Epithelial cell of prostate (primary cell): ENCODE measurements around the gene AAMP.
A peak's percentile ranks its signal among the peaks of the same experiment; 100 is the strongest.
"Not testable (repeated sequence)": the region's sequence is repeated elsewhere in the genome, so short reads cannot be mapped to it uniquely, and the experiment has no call there.

Source experiments
- DNase-seq: peaks from one replicate; pipeline ENCODE4 v3.0.0-alpha.2; 2011; ENCODE audit warnings: low read depth, low spot score
- H3K27ac ChIP-seq: fragments of 450-650 bp; 2 replicates; pipeline ENCODE4 v1.5.1; 2017; ENCODE audit warnings: mild to moderate bottlenecking

The AAMP gene, protein sequence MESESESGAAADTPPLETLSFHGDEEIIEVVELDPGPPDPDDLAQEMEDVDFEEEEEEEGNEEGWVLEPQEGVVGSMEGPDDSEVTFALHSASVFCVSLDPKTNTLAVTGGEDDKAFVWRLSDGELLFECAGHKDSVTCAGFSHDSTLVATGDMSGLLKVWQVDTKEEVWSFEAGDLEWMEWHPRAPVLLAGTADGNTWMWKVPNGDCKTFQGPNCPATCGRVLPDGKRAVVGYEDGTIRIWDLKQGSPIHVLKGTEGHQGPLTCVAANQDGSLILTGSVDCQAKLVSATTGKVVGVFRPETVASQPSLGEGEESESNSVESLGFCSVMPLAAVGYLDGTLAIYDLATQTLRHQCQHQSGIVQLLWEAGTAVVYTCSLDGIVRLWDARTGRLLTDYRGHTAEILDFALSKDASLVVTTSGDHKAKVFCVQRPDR

DNA sequence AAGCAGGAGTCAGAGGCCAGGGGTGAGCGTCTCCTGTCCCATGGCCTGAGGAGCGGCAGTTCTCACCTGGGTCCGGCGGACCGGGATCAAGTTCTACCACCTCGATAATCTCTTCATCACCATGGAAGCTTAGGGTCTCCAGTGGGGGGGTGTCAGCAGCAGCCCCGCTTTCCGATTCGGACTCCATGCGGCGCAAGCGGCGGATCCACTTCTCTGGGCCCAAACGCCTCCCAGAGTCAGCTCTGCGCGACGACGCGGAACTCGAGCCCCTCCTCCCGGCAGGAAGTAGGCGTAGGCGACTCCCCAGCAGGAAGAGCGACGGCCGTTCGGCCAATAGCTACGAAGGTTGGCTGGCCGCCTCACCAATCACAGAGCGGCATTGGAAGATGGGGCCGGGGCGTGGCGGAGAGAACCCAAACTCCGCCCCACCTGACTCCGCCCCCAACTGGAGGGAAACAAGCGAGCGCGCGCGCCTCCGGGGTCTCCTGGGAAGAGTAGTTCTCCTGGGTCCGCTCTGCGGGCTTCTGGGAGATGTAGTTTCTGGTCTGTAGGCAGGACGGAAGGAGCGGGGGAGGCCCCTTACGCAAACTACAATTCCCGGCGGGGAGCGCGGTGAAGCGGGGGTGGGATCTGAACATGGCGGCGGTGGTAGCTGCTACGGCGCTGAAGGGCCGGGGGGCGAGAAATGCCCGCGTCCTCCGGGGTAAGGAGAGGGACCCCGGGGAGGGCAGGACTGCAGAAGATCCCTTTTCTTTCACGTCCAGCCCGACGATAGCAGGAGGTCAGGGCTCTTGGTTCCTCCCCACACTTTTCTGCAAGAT is at the start of gene AAMP, which contains the start of gene PNKD:
AAMP (minus strand) TSS at position 238 of the 821 bp plus-strand sequence; CDS start at position 187, 51 bp downstream.
PNKD (plus strand) TSS at position 620 of the 821 bp plus-strand sequence; CDS start at position 637, 17 bp downstream.
- peak; percentile 94 for DNase-seq
- H3K27ac ChIP-seq: peak within 1 kb of the TSS; percentile 99

DNA sequence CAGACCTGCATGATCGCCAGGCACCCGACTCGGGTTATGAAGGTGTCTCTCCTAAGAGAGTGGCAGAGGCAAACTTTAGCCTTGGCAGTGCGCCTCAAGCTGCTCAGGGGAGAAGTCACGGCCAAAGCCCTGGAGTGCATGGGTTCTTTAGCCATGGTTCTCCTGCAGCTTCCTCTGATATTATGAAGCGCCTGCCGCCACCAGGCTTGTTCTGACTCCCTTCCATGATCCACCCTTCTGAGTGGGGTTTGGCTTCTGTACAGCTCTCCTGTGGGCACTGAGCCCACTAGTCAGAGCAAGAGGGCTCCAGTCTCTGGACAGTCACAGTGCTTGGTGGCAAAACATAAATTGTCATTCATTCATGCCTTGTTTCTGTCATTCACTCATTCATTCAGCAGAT is 48.3 kb upstream of the AAMP start:
- no peak for DNase-seq
- no peak overlapping the region for H3K27ac ChIP-seq

DNA sequence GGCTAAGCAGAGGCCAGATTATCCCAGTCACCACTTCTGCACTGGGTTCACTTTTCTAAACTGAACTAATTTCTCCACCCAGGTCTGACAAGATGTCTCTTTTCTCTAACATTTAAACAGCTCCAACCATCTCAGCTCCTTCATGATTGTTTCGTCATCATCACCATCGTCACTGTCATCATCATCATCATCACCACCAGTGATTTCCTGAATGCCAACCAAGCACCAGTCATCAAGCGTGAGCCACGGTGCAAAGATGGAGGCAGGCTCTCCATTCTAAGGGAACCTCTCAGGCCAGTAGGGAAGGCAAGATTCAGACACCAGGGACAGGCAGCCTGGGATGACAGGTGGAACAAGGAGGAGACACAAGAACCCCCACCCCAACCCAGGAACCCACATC is 47.9 kb upstream of the AAMP start:
- no peak for DNase-seq
- peak overlapping the region; percentile 54 for H3K27ac ChIP-seq

DNA sequence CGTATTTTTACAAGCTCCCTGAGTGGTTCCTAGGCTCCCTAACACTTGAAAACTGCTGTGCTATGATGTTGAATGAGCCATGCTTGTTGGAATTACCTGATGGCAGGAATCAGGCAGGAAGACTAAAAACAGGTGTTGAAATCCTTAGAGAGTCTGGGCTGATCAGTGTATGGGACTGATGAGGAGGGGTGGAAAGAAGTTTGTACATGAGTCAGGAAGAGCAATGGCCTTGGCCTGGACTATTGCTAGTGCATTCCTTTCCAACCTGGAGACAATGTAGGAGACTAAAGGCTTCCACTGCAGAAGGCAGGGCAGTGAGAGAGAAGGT is 47.3 kb upstream of the AAMP start:
- peak overlapping the region; percentile 54 for H3K27ac ChIP-seq
- DNase-seq: no peak

DNA sequence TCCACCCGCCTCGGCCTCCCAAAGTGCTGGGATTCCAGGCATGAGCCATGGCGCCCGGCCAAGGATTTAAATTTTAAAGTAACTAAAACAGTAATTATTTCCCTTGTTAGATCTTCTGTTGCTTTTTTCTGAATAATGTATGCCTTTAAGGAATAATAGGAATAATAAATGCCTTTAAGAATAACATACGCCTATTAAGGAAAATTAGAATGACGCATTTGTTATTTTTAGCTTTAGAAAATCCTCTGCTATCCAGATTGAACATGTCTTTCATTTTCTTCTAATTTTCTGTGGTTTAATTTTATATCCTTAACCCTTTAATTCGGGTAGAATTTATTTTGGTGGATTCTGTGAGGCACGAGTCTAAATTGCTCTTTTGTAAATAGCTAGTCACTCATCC is 45.5 kb upstream of the AAMP start:
- H3K27ac ChIP-seq: peak overlapping the region; percentile 54
- DNase-seq: no peak

DNA sequence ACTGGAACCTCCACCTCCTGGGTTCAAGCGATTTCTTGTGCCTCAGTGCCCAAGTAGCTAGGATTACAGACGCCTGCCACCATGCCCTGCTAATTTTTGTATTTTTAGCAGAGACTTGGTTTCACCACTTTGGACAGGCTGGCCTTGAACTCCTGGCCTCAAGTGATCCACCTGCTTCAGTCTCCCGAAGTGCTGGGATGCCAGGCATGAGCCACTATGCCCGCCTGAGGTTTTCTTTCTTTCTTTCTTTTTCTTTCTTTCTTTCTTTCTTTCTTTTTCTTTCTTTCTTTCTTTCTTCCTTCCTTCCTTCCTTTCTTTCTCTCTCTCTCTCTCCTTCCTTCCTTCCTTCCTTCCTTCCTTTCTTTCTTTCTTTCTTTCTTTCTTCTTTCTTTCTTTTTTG is 44.8 kb upstream of the AAMP start:
- not testable (repeated sequence) for H3K27ac ChIP-seq, DNase-seq

DNA sequence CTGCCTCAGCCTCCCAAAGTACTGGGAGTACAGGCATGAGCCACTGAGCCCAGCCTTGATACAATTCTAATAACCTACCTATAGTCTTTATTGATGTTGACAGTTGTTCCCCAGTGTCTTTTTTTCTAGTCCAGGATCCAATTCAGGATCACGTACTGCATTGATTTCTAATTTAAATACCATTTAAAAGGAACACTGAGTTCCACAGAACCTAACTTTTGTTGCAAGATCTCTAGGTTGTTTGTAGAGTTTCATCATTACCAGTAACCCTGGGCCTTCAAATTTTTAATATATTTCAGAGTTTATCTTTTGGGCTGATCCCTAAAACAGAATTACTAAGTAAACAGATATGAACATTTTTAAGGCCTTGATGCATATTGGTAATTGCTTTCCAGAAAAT is 43.4 kb upstream of the AAMP start:
- no peak overlapping the region for H3K27ac ChIP-seq
- no peak for DNase-seq

DNA sequence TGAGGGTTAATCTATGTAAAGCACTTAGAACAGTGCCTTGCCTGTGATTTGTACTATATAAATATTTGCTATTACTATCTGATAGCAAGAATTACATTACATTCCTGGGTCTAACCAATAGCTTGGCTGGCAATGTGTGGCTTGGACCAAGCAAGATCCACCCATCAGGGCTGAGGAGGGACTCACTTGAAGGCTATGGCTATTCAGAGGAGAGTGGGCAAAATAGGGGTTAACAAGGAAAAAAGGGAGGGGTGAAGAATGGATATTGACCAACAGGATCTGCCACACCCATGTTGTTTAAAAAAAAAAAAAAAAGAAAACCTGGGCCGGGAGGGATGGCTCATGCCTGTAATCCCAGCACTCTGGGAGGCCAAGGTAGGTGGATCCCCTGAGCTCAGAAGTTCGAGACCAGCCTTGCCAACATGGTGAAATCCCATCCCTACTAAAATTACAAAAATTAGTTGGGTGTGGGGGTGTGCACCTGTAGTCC is 42.4 kb upstream of the AAMP start:
- DNase-seq: no peak
- H3K27ac ChIP-seq: peak overlapping the region; percentile 30

DNA sequence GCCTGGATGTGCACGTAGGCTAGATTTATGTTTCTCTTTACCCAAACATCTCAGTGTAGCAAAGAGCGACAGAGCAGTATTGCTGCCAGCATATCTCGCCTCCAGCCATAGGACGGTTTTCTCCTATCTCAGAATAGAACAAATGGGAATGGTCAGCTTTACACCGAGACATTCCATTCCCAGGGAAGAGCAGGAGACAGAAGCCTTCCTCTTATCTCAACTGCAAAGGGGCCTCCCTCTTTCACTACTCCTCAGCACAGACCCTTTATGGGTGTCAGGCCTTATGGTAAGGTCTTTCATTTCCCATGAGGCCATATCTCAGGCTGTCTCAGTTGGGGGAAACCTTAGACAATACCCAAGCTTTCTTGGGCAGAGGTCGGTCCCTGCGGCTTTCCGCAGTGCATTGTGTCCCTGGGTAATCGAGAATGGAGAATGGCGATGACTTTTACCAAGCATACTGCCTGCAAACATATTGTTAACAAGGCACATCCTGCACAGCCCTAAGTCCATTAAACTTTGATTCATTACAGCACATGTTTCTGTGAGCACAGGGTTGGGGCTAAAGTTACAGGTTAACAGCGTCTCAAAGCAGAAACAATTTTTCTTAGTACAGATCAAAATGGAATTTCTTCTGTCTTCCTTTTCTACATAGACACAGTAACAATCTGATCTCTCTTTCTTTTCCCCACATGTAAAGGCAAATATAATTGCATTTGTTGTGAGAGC is 41.8 kb upstream of the AAMP start:
- peak overlapping the region; percentile 30 for H3K27ac ChIP-seq
- not testable (repeated sequence) for DNase-seq

DNA sequence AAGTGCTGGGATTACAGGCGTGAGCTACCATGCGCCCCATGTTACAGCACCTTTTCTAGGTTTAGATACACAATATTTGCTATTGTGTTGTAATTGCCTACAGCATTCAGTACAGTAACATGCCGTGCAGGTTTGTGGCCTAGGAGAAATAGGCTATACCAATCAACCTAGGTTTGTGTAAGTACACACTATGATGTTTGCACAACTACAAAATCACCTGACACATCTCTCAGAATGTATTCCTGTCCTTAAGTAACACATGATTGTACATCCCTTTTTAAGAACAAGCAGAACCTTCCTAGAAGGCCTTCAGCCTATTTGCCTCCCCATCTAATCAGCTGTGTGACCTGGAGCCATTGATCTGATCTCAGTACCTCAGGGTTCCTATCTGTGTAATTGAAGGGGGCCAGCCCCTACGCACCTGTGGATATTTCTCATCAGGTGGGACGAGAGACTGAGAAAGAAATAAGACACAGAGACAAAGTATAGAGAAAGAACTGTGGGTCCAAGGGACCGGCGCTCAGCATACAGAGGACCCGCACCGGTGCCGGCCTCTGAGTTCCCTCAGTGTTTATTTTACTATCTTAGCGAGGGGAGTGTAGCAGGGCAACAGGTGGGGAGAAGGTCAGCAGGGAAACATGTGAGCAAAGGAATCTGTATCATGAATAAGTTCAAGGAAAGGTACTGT is 41.1 kb upstream of the AAMP start:
- H3K27ac ChIP-seq: no peak overlapping the region
- DNase-seq: no peak

DNA sequence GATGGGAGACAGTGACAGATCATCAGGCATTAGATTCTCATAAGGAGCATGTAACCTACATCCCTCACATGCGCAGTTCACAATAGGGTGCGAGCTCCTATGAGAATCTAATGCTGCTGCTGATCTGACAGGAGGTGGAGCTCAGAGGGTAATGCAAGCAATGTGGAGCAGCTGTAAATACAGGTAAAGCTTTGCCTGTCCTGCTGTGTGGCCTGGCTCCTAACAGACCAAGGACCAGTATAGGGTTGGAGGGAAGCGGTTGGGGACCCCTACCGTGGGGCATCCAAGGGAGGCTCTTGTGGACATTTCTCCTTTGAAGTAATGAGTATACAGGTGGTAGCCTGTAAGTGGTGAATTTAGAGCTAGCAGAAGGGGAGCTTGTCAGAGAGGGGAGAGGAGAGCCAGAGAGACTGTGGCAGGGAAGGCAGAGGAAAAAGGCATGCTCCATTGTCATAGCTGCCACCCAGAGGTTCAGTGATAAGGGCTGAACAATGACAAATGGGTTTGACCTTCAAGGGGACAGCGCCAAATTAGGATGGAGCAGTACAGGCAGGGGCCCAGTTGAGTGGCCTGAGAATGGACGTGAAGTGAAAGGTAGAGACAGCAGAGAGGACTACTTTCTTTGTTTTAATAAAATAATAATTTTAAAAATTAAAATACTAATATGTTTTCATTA is 37.6 kb upstream of the AAMP start:
- DNase-seq: no peak

DNA sequence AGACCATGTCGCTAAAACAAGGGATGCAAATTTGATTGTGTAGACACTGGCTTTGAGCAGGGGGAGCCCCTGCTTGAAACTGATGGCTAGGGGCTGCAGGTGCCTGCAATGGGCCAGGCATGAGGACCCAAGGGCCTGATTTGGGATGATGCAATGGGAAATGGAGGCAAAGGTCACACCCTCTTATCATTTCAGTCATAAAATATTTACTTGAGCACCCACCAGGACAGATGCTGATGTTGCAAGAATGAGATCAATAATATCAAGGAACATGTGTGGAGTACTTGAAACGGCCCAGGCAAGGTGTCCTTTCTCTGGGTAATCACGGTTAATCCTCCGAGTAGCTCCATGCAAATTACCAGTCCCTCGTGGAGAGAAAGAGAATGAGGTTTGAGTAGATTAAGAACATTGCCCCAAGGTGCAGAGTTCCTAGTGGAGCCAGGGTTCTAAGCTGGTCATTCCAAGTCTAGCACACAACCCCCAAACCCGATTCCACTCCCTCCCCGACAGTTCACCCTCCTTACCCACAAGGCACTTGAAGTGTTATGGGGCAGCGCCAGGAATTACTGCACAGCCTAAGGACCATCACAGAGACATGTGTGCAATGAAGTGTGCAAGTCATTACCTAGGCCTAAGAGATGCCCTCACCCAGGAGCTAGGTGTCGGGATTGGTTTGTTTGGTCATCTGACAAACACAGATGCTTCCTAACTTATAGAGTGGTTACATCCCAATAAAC is 36.4 kb upstream of the AAMP start:
- H3K27ac ChIP-seq: no peak overlapping the region
- DNase-seq: no peak

More for the DNA sequence above, 37.6 kb upstream of the AAMP start:
- H3K27ac ChIP-seq: no peak overlapping the region

DNA sequence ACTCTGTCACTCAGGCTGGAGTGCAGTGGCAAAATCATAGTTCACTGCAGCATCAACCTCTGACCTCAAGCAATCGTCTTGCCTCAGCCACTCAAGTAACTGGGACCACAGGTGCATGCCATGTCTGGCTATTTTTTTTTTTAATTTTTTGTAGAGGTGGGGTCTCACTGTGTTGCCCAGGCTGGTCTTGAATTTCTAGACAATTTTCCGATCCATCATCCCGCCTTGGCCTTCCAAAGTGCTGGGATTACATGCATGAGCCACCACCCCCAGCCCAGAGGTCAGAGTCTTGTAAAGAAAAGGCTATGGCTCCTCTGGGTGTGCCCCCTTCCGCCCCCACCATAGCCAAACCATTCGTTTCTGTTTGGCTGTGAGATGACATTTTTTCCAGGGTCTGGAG is 35.4 kb upstream of the AAMP start:
- no peak for DNase-seq
- H3K27ac ChIP-seq: no peak overlapping the region

DNA sequence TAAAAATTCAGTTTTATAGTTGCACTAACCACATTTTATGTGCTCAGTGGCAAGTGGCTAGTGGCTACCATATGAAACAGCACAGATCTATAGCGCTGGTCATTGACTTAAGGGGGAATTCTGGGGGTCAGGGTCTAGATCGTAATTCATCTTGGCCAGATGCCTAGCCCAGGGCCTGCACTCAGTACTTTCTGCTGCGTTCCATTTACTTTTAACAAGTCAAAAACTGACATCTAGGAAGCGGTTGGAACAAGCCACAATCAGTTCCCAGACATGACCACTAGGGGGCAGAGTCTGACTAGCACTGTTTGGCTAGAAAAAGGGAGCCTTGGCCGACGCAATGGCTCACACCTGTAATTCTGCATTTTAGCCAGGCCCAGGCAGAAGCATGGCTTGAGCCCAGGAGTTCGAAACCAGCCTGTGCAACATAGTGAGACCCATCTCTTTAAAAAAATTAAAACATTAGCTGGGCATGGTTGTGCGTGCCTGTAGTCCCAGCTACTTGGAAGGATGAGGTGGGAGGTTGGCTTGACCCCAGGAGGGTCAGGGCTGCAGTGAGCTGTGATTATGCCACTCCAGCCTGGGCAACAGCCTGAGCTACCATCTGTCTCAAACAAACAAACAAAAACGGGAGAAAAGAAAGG is 31.4 kb upstream of the AAMP start:
- no peak overlapping the region for H3K27ac ChIP-seq
- DNase-seq: no peak

DNA sequence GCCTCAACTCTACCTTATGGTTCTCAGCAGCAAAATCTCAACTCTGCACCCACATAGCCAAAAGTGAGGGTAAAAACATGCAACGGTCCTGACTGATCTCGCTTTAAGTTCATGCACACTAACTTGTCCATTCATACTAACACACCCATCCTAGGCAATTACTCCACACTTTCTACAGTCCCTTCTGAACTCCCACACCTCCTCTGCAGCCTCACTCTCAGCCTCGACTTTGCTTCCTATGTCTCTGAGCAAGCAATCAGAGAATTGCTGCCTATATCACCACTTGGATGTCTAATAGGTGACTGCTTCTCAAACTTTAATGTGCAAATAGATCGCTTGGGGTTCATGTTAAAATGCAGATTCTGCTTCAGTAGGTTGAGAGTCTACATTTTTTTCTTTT is 30.2 kb upstream of the AAMP start:
- H3K27ac ChIP-seq: no peak overlapping the region
- no peak for DNase-seq

DNA sequence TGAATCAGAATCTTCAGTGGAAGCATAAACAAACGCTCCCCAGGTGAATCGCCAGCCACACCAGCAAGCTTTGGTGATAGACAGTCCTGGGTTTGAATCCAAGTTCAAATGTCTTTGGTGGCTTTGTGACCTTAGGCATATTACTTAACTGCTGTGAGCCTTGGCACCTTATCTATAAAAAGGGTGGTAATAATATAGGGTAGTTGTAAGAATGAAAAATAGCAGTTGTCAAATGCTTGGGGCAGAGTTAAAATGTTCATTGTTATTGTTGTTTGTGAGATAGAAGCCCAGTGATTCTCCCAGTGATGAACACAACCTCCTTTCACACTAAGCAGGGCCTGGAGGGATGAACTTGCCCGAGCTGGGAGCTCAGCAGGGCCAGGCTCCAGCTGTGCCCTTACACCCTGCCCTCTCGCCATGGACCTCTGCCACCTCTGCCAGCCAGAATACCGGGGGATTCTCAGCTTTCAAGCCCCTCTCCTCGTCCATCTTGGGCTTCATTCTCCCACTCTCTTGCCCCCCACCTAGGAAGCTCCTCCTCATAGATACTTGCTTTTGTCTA is 28.5 kb upstream of the AAMP start:
- H3K27ac ChIP-seq: peak overlapping the region; percentile 99
- DNase-seq: no peak

DNA sequence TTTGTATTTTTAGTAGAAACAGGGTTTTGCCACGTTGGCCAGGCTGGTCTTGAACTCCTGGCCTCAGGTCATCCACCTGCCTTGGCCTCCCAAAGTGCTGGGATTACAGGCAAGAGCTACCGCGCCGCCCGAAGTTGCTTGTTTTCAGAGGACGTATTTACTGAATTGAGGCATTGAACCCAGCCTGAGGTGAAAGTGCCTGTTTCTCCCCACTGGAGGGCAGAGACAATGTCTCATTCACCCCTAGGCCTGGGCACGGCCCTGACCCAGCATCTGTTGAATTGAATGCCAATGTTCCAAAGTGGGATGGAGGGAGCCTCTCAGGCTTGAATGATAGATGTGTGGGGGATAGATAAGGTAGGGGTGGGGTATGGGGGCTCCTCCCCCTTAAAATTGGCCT is 26.9 kb upstream of the AAMP start:
- H3K27ac ChIP-seq: peak overlapping the region; percentile 99
- DNase-seq: no peak

DNA sequence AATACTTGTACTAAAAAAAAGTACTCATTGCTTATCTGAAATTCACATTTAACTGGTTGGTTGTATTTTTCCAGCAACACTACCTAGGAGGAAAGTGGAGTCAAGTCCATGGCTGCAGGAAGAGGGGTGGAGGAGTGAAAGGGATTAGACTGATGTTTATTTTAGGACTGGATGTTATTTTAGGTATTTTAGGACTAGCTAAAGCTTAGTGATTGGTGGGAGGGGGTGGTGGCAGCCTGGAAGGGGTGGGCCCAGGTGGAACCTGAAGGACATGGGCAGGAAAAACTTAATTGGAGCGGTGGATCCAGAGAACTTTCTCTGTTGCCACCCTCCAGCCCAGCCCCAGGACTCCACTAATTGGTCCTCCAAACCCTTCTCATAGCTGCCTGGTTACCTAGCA is 26.3 kb upstream of the AAMP start:
- no peak for DNase-seq
- peak overlapping the region; percentile 99 for H3K27ac ChIP-seq
